Activated CD8-positive, alpha-beta memory T cell treated with anti-CD3 and anti-CD28 coated beads, Interleukin-2, amount 50 U/mL, for 1 hour (primary cell): ENCODE data around the gene NFIC.
"Not testable (repeated sequence)": the region's sequence is repeated elsewhere in the genome, so short reads cannot be mapped to it uniquely, and the experiment has no call there.

ENCODE experiments used
- DNase-seq: peaks from one replicate; pipeline ENCODE4 v3.0.0-alpha.2; 2020; ENCODE audit errors: extremely low read depth

NFIC gene

GRCh38 chr19:3420909-3421619, 54.7 kb downstream of the NFIC start:
- DNase-seq = no peak

GRCh38 chr19:3421656-3422055, 55.3 kb downstream of the NFIC start:
- DNase-seq = not testable (repeated sequence)

GRCh38 chr19:3423183-3423829, 56.9 kb downstream of the NFIC start:
- DNase-seq = no peak

GRCh38 chr19:3426433-3426832, 60.0 kb downstream of the NFIC start:
- no peak for DNase-seq

GRCh38 chr19:3430366-3430680, 63.9 kb downstream of the NFIC start:
- not testable (repeated sequence) for DNase-seq

- no peak for DNase-seq
These were observed 65.5 kb downstream of the NFIC start for GRCh38 chr19:3431760-3432397.

- no peak for DNase-seq
These were observed 66.9 kb downstream of the NFIC start for GRCh38 chr19:3433313-3433712.

- no peak for DNase-seq
These were observed 67.6 kb downstream of the NFIC start for GRCh38 chr19:3433805-3434540.

- DNase-seq = peak; percentile 84
These were observed 68.5 kb downstream of the NFIC start for GRCh38 chr19:3434630-3435553.

GRCh38 chr19:3440082-3440481, 73.7 kb downstream of the NFIC start:
- DNase-seq = peak; percentile 12

GRCh38 chr19:3441089-3441985, 75.0 kb downstream of the NFIC start:
- DNase-seq = no peak

- DNase-seq = no peak
These were observed 75.6 kb downstream of the NFIC start for GRCh38 chr19:3441986-3442329.

GRCh38 chr19:3442487-3443071, 76.2 kb downstream of the NFIC start:
- no peak for DNase-seq

GRCh38 chr19:3443840-3444694, 77.7 kb downstream of the NFIC start:
- DNase-seq = no peak

GRCh38 chr19:3444695-3445234, 78.4 kb downstream of the NFIC start:
- DNase-seq = no peak

- DNase-seq = not testable (repeated sequence)
These were observed 80.3 kb downstream of the NFIC start for GRCh38 chr19:3446657-3447056.

GRCh38 chr19:3448616-3449334, 82.4 kb downstream of the NFIC start:
- no peak for DNase-seq

- DNase-seq = no peak
These were observed 84.5 kb downstream of the NFIC start for GRCh38 chr19:3450796-3451411.
